ENCODE data around the gene GFI1B. TPM values are rescaled to one million over a fixed set of nuclear protein-coding genes. Genes with fewer than 3 reads are reported as not detected.

Gene GFI1B
- total RNA-seq, 2 experiments from 2014 or later = not detected

GRCh38 chr9:132973713-132974112 is 4.8 kb upstream of the GFI1B start:
- no peak for DNase-seq
- H3K27ac Mint-ChIP-seq = no peak overlapping the region
- H3K36me3 Mint-ChIP-seq (ENCODE audit: low read depth) = no peaks in the 10 kb centered on the region
- ChIA-PET CTCF (interaction anchor here (1.2 to 2.2 kb wide), 2 partner anchors 8 to 204 kb away, joined by 3 to 8 read pairs; no protein-coding TSS in a partner anchor), POLR2A (no interaction called here)
- peaks cover 23% of the 10 kb centered on the region for H3K27me3 Mint-ChIP-seq
- H3K4me3 Mint-ChIP-seq = no peak overlapping the region
- H3K9me3 Mint-ChIP-seq = no peaks in the 10 kb centered on the region
- H3K4me1 Mint-ChIP-seq = peaks cover 7% of the 10 kb centered on the region

GRCh38 chr9:132975961-132976360 is 2.5 kb upstream of the GFI1B start:
- peaks cover 38% of the 10 kb centered on the region for H3K27me3 Mint-ChIP-seq
- H3K4me3 Mint-ChIP-seq = no peak overlapping the region
- DNase-seq = no peak
- H3K36me3 Mint-ChIP-seq (ENCODE audit: low read depth) = no peaks in the 10 kb centered on the region
- POLR2A ChIA-PET = no interaction called here
- no peaks in the 10 kb centered on the region for H3K9me3 Mint-ChIP-seq
- CTCF ChIA-PET = interaction anchor here (1.0 to 1.6 kb wide), 3 partner anchors 20 to 127 kb away, joined by 3 to 4 read pairs (median 3); no protein-coding TSS in a partner anchor
- peaks cover 8% of the 10 kb centered on the region for H3K4me1 Mint-ChIP-seq
- H3K27ac Mint-ChIP-seq = no peak overlapping the region

- Mint-ChIP-seq H3K9me3 (no peaks in the 10 kb centered on the region), H3K27me3 (peaks cover 44% of the 10 kb centered on the region), H3K4me3 (no peak overlapping the region), H3K4me1 (peaks cover 8% of the 10 kb centered on the region), H3K36me3 (ENCODE audit: low read depth) (no peaks in the 10 kb centered on the region), H3K27ac (no peak overlapping the region)
- CTCF ChIA-PET = interaction anchor here (1.3 to 1.6 kb wide), 2 partner anchors 64 to 128 kb away, joined by 3 to 4 read pairs; no protein-coding TSS in a partner anchor
- POLR2A ChIA-PET = no interaction called here
- no peak for DNase-seq
These were observed 1.9 kb upstream of the GFI1B start for GRCh38 chr9:132976571-132976970.

GRCh38 chr9:132978112-132978450 is 413 bp upstream of the GFI1B start:
- Mint-ChIP-seq H3K27ac (no peak overlapping the region), H3K4me3 (no peak overlapping the region), H3K36me3 (ENCODE audit: low read depth) (no peaks in the 10 kb centered on the region), H3K9me3 (no peaks in the 10 kb centered on the region), H3K4me1 (peaks cover 4% of the 10 kb centered on the region), H3K27me3 (peaks cover 49% of the 10 kb centered on the region)
- CTCF ChIA-PET = interaction anchor here (0.8 to 3.4 kb wide), 4 partner anchors 10 to 44 kb away, joined by 3 to 10 read pairs (median 4); no protein-coding TSS in a partner anchor
- no peak for DNase-seq
- POLR2A ChIA-PET = no interaction called here

GRCh38 chr9:132980157-132980556 is 1.7 kb downstream of the GFI1B start:
- no peak for DNase-seq
- H3K27me3 Mint-ChIP-seq = peaks cover 49% of the 10 kb centered on the region
- POLR2A ChIA-PET = no interaction called here
- no peak overlapping the region for H3K4me3 Mint-ChIP-seq
- no peaks in the 10 kb centered on the region for H3K36me3 Mint-ChIP-seq (ENCODE audit: low read depth)
- H3K27ac Mint-ChIP-seq = no peak overlapping the region
- CTCF ChIA-PET = interaction anchor here (3.4 kb wide), 1 partner anchor 42 kb away, joined by 10 read pairs; no protein-coding TSS in a partner anchor
- no peaks in the 10 kb centered on the region for H3K9me3 Mint-ChIP-seq
- peaks cover 4% of the 10 kb centered on the region for H3K4me1 Mint-ChIP-seq

GRCh38 chr9:132982458-132982857 is 4.0 kb downstream of the GFI1B start:
- H3K4me3 Mint-ChIP-seq = no peak overlapping the region
- H3K27me3 Mint-ChIP-seq = peaks cover 39% of the 10 kb centered on the region
- ChIA-PET CTCF (interaction anchor here (0.6 to 1.8 kb wide), 3 partner anchors 10 to 134 kb away, joined by 3 to 8 read pairs (median 4); no protein-coding TSS in a partner anchor), POLR2A (no interaction called here)
- no peaks in the 10 kb centered on the region for H3K36me3 Mint-ChIP-seq (ENCODE audit: low read depth)
- no peaks in the 10 kb centered on the region for H3K9me3 Mint-ChIP-seq
- no peak for DNase-seq
- no peak overlapping the region for H3K27ac Mint-ChIP-seq
- peaks cover 4% of the 10 kb centered on the region for H3K4me1 Mint-ChIP-seq

- H3K36me3 Mint-ChIP-seq (ENCODE audit: low read depth) = no peaks in the 10 kb centered on the region
- CTCF ChIA-PET = interaction anchor here (0.7 kb wide), 1 partner anchor 41 kb away, joined by 4 read pairs; no protein-coding TSS in a partner anchor
- peaks cover 1% of the 10 kb centered on the region for H3K4me1 Mint-ChIP-seq
- H3K4me3 Mint-ChIP-seq = no peak overlapping the region
- POLR2A ChIA-PET = no interaction called here
- H3K9me3 Mint-ChIP-seq = no peaks in the 10 kb centered on the region
- no peak overlapping the region for H3K27ac Mint-ChIP-seq
- no peak for DNase-seq
- H3K27me3 Mint-ChIP-seq = peaks cover 29% of the 10 kb centered on the region
These were observed 5.2 kb downstream of the GFI1B start for GRCh38 chr9:132983491-132984201.

DNA sequence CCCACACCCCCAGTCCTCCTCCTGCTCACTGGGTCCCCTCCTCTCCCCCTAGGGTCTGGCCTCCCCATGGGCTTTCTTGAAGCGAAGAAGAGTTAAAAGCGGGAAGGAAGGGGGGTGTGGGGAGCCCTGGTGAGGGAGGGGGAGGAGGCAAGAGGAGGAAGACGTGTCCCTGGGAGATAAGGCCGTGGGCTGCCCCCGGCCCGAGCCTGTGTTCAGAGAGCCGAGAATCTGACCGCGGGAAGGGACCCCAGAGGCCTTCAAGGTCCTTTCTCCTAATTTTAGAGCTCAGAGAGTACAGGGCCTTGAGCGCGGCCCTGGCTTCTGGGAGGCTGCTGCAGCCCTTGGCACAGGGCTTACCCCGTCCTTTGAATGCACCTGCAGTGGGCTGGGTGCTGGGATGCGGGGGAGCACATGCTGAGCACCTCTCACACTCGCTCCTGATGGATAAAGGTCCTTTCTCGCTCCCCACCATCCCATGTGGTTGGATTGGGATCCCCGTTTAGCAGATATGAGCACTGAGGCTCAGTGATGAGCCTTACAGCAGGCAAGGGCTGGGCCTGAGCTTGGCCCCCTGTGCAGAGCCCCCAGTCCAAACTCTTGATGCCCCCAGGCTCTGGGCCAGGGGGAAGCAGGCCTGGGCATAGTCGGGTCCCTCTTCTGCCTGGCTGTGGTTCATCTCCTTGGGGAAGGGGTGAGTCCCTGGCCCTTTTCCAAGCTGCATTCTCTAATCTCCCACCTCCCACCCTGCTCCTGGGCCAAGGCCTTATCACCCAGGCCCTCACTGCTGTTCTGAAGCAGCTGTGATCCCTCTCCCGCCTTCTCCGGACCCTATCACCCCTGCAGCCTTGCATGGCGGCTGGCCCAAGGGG is 5.9 kb downstream of the GFI1B start:
- CTCF ChIA-PET = no interaction called here

GRCh38 chr9:132985071-132985350 is 6.5 kb downstream of the GFI1B start:
- POLR2A ChIA-PET = no interaction called here
- Mint-ChIP-seq H3K4me1 (no peaks in the 10 kb centered on the region), H3K27ac (no peak overlapping the region), H3K36me3 (ENCODE audit: low read depth) (no peaks in the 10 kb centered on the region), H3K4me3 (no peak overlapping the region), H3K27me3 (peaks cover 19% of the 10 kb centered on the region), H3K9me3 (no peaks in the 10 kb centered on the region)
- CTCF ChIA-PET = no interaction called here
- no peak for DNase-seq

More for the DNA sequence above, 5.9 kb downstream of the GFI1B start:
- DNase-seq = no peak
- no peaks in the 10 kb centered on the region for H3K4me1 Mint-ChIP-seq
- no peak overlapping the region for H3K27ac Mint-ChIP-seq
- no peaks in the 10 kb centered on the region for H3K36me3 Mint-ChIP-seq (ENCODE audit: low read depth)
- H3K9me3 Mint-ChIP-seq = no peaks in the 10 kb centered on the region
- H3K27me3 Mint-ChIP-seq = peaks cover 24% of the 10 kb centered on the region
- POLR2A ChIA-PET = no interaction called here
- no peak overlapping the region for H3K4me3 Mint-ChIP-seq

GRCh38 chr9:132985489-132985888 is 7.0 kb downstream of the GFI1B start:
- Mint-ChIP-seq H3K4me3 (no peak overlapping the region), H3K4me1 (no peaks in the 10 kb centered on the region), H3K9me3 (peaks cover 4% of the 10 kb centered on the region), H3K36me3 (ENCODE audit: low read depth) (no peaks in the 10 kb centered on the region), H3K27me3 (peaks cover 17% of the 10 kb centered on the region), H3K27ac (no peak overlapping the region)
- no peak for DNase-seq
- ChIA-PET POLR2A (no interaction called here), CTCF (interaction anchor here (0.6 kb wide), 1 partner anchor 200 kb away, joined by 3 read pairs; no protein-coding TSS in a partner anchor)

DNA sequence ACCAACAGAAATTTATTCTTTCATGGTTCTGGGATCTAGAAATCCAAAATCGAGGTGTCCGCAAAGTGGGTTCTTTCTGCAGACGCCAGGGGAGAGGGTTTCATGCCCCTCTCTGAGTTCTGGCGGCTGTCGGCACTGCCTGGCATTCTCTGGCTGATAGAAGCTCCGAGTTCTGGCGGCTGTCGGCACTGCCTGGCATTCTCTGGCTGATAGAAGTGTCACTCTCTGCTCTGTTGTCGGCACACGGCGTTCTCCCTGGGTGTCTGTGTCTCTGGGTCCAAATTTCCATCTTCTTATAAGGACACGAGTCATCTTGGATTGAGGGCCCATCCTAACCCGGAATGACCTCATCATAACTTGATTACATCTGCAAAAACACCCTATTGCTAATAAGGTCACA is 7.6 kb downstream of the GFI1B start:
- peaks cover 4% of the 10 kb centered on the region for H3K9me3 Mint-ChIP-seq
- DNase-seq = no peak
- H3K27me3 Mint-ChIP-seq = peaks cover 11% of the 10 kb centered on the region
- ChIA-PET CTCF (interaction anchor here (0.6 kb wide), 1 partner anchor 199 kb away, joined by 3 read pairs; no protein-coding TSS in a partner anchor), POLR2A (no interaction called here)
- no peak overlapping the region for H3K4me3 Mint-ChIP-seq
- no peak overlapping the region for H3K27ac Mint-ChIP-seq
- no peaks in the 10 kb centered on the region for H3K36me3 Mint-ChIP-seq (ENCODE audit: low read depth)
- no peaks in the 10 kb centered on the region for H3K4me1 Mint-ChIP-seq

GRCh38 chr9:132986640-132987620 is 8.4 kb downstream of the GFI1B start:
- Mint-ChIP-seq H3K4me3 (no peak overlapping the region), H3K36me3 (ENCODE audit: low read depth) (no peaks in the 10 kb centered on the region)
- POLR2A ChIA-PET = no interaction called here

More at GRCh38 chr9:132986640-132987620, 8.4 kb downstream of the GFI1B start:
- no peak for DNase-seq
- CTCF ChIA-PET = interaction anchor here (1.3 kb wide), 1 partner anchor 9 kb away, joined by 4 read pairs; the partner anchor contains the start of gene GFI1B
- Mint-ChIP-seq H3K9me3 (peaks cover 4% of the 10 kb centered on the region), H3K27me3 (peaks cover 5% of the 10 kb centered on the region), H3K27ac (no peak overlapping the region), H3K4me1 (no peaks in the 10 kb centered on the region)
